HG03039 (cell line): ENCODE results near the gene AFAP1L1.

ENCODE experiments used
- ATAC-seq: cut with Tn5 transposase; IDR thresholded peaks from one replicate; pipeline ENCODE4 v1.9.1; 2021; ENCODE audit warnings: mild to moderate bottlenecking, moderate library complexity; ENCODE audit not compliant: unreplicated experiment

Gene AFAP1L1

DNA sequence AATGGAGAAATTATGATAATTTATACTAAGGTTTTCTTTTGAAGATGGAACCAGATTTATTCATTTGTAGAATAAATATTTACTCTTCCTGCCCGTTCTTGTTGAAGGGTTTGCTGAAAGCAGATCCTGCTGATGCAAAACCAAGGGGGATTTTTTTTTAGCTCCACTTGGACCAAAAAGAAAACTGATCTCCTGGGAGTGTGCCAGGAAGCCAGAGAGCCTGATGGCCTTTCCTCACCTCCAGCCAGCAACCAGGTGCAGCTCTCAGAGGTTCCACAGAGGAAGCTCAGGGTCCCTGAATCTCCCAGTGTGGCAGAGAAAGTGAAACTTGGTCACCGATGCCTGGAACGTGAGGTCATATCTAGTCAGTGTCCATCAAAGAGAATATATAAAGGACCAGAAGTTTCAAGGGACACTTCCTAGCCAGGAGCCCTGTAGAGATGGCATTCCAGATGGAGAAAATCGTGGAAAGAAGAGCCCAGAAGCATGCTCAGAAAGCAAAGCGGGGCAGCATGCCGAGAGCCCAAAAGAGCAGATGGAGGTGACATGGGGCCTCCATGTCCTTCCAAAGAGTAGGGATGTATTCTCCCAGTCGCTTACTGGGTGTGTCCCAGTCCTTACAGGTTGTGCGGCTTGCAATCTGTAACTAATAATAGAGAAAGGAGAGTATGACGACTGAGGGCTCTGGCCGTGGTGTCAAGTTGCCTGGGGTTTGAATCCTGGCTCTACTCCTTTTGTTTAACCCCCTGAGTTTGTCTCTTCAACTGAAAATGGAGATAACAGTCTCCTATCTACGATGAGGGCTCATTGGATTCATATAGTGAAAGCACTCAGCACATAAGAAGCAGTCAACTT, 12.2 kb downstream of the AFAP1L1 start:
- no peak for ATAC-seq

DNA sequence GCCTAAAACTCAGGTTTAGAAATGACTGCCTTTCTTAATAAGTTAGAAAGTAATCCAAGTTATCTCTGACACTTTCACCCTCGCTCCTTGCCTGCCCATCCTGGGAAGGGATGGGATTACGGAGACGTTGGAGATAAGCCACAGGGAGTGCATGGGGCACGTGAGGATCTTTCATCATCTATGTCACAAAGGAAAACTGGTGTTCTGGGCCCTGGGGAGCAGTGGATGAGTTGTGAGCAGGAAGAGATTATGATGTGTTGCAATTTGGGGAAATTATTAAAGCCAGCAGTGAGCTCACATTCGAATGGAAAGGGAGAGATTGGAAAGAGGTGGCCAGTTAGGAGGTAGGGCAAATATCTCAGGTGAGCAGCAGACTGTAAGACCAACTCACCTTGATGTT, 12.8 kb downstream of the AFAP1L1 start:
- ATAC-seq = no peak

GRCh38 chr5:149285153-149285552, 13.5 kb downstream of the AFAP1L1 start:
- no peak for ATAC-seq

GRCh38 chr5:149288436-149288835, 16.8 kb downstream of the AFAP1L1 start:
- ATAC-seq = no peak

GRCh38 chr5:149289301-149289700, 17.6 kb downstream of the AFAP1L1 start:
- ATAC-seq = no peak

DNA sequence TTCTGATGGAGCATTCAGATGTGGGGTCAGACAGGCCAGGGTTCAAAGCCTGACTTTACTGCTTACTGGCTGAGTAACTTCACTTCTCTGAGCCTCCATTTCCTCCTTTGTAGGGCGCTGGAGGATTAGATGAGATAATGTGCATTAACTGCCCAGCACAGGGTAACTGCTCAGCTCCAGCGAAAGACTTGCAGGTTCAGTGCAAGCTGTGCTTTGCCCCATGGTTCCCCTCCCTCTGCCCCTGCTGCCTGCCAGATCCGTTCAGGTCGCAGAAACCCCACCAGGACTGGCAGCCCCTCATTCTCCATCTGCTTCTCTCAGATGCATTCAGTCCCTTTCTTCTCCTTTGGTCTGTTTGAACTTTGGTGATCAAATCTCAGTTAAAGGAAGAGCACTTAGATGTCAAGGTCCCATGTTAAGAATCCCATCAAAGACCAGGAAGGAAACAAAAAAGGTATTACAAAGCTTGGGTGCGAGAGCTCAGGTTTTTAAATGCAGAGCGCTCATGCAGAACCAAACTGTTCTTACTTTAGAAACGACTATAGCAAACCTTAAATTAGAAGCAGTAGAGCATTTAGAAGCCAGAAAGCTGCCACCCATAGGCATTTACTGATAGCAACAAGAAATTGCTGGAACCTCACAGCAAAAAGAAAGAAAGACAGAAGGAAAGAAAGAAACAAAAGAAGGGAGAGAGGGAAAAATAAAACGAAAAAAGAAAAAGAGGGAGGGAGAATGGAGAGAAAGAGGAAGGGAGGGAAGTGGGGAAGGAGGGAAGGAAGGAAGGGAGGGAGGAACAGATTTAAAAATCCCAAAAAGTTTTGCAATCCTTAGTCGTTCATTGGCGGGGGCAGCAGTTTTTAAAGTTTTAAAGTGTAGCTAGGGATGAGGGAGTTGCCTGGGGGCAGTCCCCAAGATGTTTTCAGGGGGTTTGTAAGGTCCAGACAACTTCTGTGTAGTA, 23.5 kb downstream of the AFAP1L1 start:
- ATAC-seq = no peak

GRCh38 chr5:149297340-149298025, 25.8 kb downstream of the AFAP1L1 start:
- ATAC-seq = no peak

GRCh38 chr5:149298163-149298562, 26.5 kb downstream of the AFAP1L1 start:
- no peak for ATAC-seq

DNA sequence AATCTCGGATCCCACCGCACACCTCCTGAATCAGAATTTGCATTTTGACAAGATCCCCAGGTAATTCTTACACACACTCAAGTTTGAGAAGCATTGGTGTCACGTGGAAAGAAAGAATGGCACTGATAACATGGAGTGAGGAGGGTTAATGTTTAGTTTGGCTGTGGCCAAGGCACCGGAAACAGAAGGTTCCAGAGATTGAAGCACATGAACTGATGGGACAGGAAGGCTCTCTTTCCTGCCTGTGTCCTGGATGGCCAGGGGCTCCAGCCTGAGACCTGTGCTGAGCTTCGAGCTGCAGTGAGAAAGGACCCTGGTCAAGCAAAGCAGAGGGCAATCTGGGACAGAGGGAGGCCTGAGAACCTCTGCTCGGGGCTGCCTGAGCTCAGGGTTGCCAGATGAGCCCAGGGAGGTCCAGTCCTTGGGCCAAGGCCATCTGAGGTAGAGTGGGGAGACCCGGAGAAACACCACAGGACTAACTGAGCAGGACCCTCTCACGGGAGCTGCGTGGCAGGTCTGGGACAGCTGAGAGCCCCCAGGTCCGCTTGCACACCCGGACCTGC, 27.3 kb downstream of the AFAP1L1 start:
- no peak for ATAC-seq

- ATAC-seq = no peak
Measured at GRCh38 chr5:149299451-149300054, 27.9 kb downstream of the AFAP1L1 start.

DNA sequence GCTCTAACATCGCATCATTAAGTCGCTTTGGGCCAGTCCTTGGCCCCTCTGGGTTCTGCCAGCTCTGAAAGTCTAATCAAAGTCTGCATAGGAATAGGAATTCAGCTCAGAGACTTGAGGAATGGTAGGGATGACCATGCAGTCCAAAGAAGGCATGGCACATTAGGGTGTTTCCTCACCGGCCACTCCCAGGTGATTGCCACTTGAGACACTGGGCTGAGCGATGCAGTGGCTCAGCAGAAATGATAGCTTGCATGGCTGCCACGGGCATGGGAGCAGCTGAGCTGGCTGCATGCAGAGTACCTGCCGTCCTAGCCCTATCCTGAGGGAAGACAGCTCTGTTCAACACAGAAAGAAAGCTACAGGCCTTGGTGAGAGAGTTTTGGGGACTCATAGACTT, 28.8 kb downstream of the AFAP1L1 start:
- no peak for ATAC-seq

GRCh38 chr5:149301049-149301743, 29.5 kb downstream of the AFAP1L1 start:
- ATAC-seq = no peak

DNA sequence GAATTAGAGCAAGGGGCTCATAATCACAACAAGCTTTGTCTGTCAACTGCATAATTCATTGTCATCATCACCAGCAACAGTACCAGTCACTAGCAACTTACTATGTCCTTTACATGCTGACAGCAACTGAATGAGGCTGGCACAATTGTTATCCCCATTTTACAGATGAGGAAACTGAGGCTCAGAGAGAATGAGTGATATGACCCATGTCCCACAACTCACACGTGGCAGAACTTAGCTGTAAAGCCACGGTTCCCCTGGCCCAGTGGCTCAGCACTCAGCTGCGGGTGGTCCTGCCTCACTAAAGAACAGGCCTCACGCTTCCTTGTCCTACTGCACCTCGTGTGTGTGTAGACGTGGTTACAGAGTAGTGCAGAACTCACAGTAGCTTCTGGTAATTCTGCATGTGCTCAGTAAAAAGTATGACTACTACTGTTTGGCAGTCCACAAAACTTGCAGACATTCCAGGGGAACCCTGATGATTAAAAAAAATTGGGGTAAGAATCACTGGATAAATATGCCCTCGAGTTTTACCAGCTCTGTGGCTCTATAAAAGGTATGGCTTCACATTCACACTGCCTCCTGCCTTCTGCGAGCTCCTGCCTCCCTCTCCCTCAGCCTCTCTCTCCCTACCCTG, 30.2 kb downstream of the AFAP1L1 start:
- no peak for ATAC-seq

GRCh38 chr5:149302641-149303040, 31.0 kb downstream of the AFAP1L1 start:
- ATAC-seq = no peak

DNA sequence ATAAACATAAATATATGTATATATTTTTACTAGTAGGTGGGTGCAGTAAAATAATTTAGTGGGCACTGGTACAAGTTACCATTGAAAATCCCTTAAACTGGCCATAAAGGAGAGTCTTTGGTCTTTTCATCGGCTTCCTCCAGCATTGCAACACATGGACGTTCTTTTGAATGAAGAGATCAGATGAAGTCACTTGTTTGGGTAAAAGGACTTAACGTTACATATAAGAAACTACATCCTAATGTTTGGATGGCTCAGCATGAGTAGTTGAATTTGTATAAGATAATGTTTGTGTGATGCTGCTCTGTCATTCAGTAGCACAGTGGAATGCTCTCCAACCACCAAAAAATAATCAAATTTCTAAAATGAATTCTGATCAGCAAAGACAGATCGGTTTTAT, 31.6 kb downstream of the AFAP1L1 start:
- no peak for ATAC-seq

- ATAC-seq = no peak
Measured at GRCh38 chr5:149304195-149305078, 32.8 kb downstream of the AFAP1L1 start.

DNA sequence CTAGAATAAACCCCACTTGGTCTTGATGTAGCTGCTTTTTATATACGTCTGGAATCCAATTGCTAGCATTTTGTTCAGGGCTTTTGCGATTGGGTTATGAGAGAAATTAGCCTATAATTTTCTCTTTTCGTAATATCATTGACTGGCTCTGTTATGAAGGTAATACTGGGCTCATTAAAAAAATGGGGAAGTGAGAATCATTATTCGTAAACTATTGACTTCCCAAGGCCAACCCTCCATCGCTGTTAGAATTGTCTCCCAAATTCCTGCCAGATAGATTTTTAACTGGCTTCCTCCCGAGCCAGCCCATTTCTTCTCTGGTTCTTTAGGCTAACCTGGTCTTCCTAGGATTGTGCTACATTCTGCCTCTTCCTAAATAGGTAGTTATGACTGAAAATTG, 37.7 kb downstream of the AFAP1L1 start:
- no peak for ATAC-seq

- no peak for ATAC-seq
Measured at GRCh38 chr5:149310488-149310887, 38.8 kb downstream of the AFAP1L1 start.
